Neural crest cell (in vitro differentiated cells): Measurements from ENCODE around the gene HOXB1. TPM values are rescaled to one million over a fixed set of nuclear protein-coding genes. Genes with fewer than 3 reads are reported as not detected.

Experiments used
- DNase-seq: peaks from one replicate; pipeline ENCODE4 v3.0.0; 2021; ENCODE audit warnings: low read depth, mixed read lengths, low spot score
- H3K27ac Mint-ChIP-seq: one replicate; pipeline ENCODE4 v1.8.0; 2021; ENCODE audit warnings: mild to moderate bottlenecking, mixed read lengths; ENCODE audit not compliant: unreplicated experiment
- H3K27me3 Mint-ChIP-seq: 2 replicates; pipeline ENCODE4 v1.8.0; 2021; ENCODE audit warnings: low read depth, mild to moderate bottlenecking, mixed read lengths
- H3K36me3 Mint-ChIP-seq: 2 replicates; pipeline ENCODE4 v1.8.0; 2021; ENCODE audit warnings: low read depth, mild to moderate bottlenecking, mixed read lengths
- H3K4me1 Mint-ChIP-seq: 2 replicates; pipeline ENCODE4 v1.8.0; 2021; ENCODE audit warnings: mixed read lengths
- H3K4me3 Mint-ChIP-seq: one replicate; pipeline ENCODE4 v1.8.0; 2021; ENCODE audit warnings: mild to moderate bottlenecking, mixed read lengths
- H3K9me3 Mint-ChIP-seq: 2 replicates; pipeline ENCODE4 v1.8.0; 2021; ENCODE audit warnings: mixed read lengths
- CTCF ChIP-seq: fragments of 200-600 bp; sonication (generic); conservative IDR thresholded peaks from 2 replicates; pipeline ENCODE4 v1.5.0; 2021; ENCODE audit warnings: antibody characterized with exemption, mild to moderate bottlenecking
- total RNA-seq: library from RNA; stranded (reverse); gene quantifications from 2 replicates; pipeline ENCODE4 v1.2.1, GENCODE V29; 2021

The HOXB1 gene
- total RNA-seq, 1 donor from 2014 or later, result 3.6 TPM

- no peak for DNase-seq
- Mint-ChIP-seq H3K4me3 (no peak overlapping the region), H3K4me1 (peaks cover 17% of the 10 kb centered on the region), H3K9me3 (no peaks in the 10 kb centered on the region), H3K27me3 (no peaks in the 10 kb centered on the region), H3K36me3 (no peaks in the 10 kb centered on the region), H3K27ac (no peak overlapping the region)
- TF ChIP-seq CTCF, result no peak
These were observed 38.4 kb upstream of the HOXB1 start for GRCh38 chr17:48569240-48569582.

GRCh38 chr17:48568499-48569239 is 37.9 kb upstream of the HOXB1 start:
- no peak overlapping the region for H3K4me3 Mint-ChIP-seq
- peaks cover 3% of the 10 kb centered on the region for H3K27me3 Mint-ChIP-seq
- H3K27ac Mint-ChIP-seq, result no peak overlapping the region
- no peaks in the 10 kb centered on the region for H3K9me3 Mint-ChIP-seq
- peaks cover 17% of the 10 kb centered on the region for H3K4me1 Mint-ChIP-seq
- TF ChIP-seq CTCF, result no peak
- H3K36me3 Mint-ChIP-seq, result no peaks in the 10 kb centered on the region
- no peak for DNase-seq

GRCh38 chr17:48567646-48568354 is 37.0 kb upstream of the HOXB1 start:
- Mint-ChIP-seq H3K4me3 (no peak overlapping the region), H3K27ac (no peak overlapping the region), H3K4me1 (peaks cover 24% of the 10 kb centered on the region), H3K27me3 (peaks cover 12% of the 10 kb centered on the region), H3K36me3 (peaks cover 2% of the 10 kb centered on the region), H3K9me3 (no peaks in the 10 kb centered on the region)
- DNase-seq, result no peak
- no peak for TF ChIP-seq CTCF

- no peak for TF ChIP-seq CTCF
- H3K4me3 Mint-ChIP-seq, result no peak overlapping the region
- H3K27ac Mint-ChIP-seq, result no peak overlapping the region
- no peak for DNase-seq
- peaks cover 2% of the 10 kb centered on the region for H3K36me3 Mint-ChIP-seq
- H3K27me3 Mint-ChIP-seq, result peaks cover 18% of the 10 kb centered on the region
- H3K9me3 Mint-ChIP-seq, result no peaks in the 10 kb centered on the region
- H3K4me1 Mint-ChIP-seq, result peaks cover 30% of the 10 kb centered on the region
These were observed 36.4 kb upstream of the HOXB1 start for GRCh38 chr17:48567209-48567608.

- peaks cover 2% of the 10 kb centered on the region for H3K36me3 Mint-ChIP-seq
- no peaks in the 10 kb centered on the region for H3K9me3 Mint-ChIP-seq
- no peak for DNase-seq
- H3K27ac Mint-ChIP-seq, result no peak overlapping the region
- TF ChIP-seq CTCF, result no peak
- peaks cover 22% of the 10 kb centered on the region for H3K27me3 Mint-ChIP-seq
- peaks cover 31% of the 10 kb centered on the region for H3K4me1 Mint-ChIP-seq
- no peak overlapping the region for H3K4me3 Mint-ChIP-seq
These were observed 35.9 kb upstream of the HOXB1 start for GRCh38 chr17:48566717-48567116.
